ENCODE results near the gene IPO8.
"Not testable (repeated sequence)": the region's sequence is repeated elsewhere in the genome, so short reads cannot be mapped to it uniquely, and the experiment has no call there.

The IPO8 gene

GRCh38 chr12:30687265-30687986 is 8.2 kb downstream of the IPO8 start:
- no peak for DNase-seq

- no peak for DNase-seq
These were observed 16.4 kb downstream of the IPO8 start for GRCh38 chr12:30679241-30679640.

GRCh38 chr12:30678221-30678620 is 17.4 kb downstream of the IPO8 start:
- DNase-seq: no peak

- no peak for DNase-seq
These were observed 34.5 kb downstream of the IPO8 start for GRCh38 chr12:30661210-30661609.

- DNase-seq: no peak
These were observed 43.5 kb downstream of the IPO8 start for GRCh38 chr12:30652034-30652696.

DNA sequence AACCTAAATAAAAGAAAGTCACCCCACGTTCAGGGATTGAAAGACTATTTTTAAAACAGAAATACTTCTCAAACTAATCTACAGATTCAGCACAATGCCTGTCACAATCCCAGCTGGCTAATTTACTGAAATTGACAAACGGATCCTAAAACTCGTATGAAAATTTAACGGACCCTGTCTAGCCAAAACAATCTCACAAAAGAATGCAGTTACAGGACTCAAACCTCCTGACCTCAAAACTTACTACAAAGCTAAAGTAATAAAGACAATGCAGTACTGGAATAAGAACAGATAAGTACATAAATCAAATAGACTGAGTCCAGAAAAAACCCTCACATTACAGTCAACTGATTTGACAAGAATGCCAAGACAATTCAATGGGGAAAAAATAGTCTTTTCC is 48.8 kb downstream of the IPO8 start:
- DNase-seq: no peak

- no peak for DNase-seq
These were observed 52.3 kb downstream of the IPO8 start for GRCh38 chr12:30643366-30643765.

DNA sequence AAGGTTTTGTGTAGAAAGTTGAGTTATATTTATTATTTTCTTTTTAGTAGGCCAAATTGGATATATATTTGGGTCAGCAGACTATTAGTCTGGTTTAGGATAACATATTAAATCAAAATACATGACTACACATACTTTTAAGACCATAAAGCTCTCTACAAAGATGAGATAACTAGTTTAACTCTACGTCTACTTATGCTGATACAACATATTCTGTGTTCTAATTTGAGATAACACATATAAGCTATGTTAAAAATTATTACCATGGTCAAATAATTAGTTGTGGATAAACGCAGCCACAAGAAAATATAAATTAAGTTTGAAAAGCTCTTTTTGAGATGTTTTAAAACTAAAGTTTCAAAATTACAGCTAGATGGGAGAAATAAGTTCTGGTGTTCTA is 55.3 kb downstream of the IPO8 start:
- no peak for DNase-seq

DNA sequence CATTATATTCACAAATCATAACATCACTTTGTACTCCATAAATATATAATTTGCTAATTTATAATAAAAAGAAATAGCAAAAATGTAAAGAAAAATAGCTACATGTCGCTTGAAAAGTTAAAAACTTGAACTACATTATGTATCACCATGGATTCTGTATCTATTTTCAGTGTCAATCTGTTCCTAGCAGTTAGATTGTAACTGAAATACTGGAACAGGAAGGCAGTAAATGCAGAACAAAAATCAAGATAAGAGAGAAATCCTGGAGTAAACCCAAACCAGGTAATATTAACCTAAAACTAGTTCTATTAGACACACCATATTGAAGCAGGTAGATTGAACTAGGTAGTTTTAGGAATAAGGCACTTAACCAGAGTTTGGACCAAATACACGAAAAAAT is 60.3 kb downstream of the IPO8 start:
- DNase-seq: no peak

- no peak for DNase-seq
These were observed 63.9 kb downstream of the IPO8 start for GRCh38 chr12:30631740-30632139.

- DNase-seq: no peak
These were observed 64.7 kb downstream of the IPO8 start for GRCh38 chr12:30630979-30631285.

DNA sequence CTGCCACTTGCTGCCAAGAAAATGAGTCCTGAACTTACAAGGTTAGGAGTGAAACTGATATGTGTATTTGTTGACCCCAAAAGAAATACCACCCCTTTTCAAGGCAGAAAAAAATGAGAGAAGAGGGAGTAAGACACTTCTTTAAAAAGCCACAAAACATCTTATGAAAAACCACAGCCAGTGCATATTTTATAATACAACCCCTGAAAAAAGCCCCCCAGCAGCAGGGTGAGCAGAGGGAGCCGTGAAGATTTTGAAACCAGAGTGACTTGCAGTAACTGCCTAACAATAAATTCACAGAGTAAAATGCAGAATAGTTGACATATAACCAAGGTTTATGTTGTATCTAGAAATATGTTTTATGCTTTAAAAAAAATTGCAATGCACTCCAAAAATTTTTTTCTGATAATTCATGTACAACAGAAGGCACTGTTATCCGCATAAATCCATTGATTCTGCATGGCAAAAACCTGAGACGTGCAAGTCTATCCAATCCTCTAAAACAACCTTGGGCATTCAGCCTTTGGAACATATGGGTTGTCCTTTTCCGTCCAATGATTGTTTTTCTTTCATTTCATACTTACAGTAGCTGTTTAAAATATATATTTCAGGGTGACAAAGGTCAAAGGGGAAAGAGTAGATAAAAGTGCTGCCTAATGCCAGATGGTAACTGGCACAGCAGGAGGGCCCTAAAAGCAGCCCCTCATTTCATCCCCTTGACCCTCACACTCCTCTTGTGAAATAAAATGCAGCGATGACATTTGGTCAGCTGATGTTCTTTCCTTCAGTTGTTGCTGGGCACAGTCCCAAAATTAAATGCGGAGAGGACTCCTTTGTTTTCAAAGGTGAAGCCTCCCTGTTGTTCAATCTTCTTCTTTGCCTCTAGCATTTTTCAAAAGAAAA is 65.3 kb downstream of the IPO8 start:
- no peak for DNase-seq

DNA sequence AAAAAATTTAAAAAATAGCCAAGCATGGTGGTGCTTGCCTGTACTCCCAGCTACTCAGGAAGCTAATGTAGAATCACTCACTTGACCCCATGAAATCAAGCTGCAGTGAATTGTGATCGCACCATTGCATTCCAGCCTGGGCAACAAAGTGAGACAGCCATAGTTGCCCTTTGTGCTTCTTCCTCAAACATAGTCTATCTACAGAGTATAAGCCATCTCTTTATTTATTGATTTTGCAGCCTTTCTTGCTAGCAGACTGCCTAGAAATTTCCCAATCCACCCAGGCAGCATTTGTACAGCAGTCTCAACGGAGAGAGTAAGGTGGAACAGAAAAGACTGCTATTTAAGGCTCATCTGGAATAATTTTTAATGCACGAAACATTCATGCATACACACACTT is 68.8 kb downstream of the IPO8 start:
- DNase-seq: no peak

GRCh38 chr12:30624009-30624408 is 71.7 kb downstream of the IPO8 start:
- DNase-seq: no peak

DNA sequence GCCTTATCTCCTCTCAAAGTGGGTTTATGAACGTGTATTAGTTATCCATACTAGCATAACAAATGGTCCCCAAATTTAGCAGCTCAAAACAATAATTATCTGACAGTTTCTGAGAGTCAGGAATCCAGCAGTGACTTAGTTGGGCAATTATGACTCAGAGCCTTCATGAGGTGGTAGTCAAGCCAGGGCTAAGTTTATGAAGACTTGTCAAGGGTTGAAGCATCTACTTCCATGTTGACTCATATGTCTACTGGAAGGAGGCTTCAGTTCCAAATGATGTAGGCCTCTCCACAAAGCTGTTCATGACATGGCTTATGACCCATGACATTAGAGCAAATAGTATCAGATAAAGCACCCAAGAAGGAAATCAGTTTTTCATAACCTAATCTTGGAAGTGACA is 73.2 kb downstream of the IPO8 start:
- DNase-seq: no peak

DNA sequence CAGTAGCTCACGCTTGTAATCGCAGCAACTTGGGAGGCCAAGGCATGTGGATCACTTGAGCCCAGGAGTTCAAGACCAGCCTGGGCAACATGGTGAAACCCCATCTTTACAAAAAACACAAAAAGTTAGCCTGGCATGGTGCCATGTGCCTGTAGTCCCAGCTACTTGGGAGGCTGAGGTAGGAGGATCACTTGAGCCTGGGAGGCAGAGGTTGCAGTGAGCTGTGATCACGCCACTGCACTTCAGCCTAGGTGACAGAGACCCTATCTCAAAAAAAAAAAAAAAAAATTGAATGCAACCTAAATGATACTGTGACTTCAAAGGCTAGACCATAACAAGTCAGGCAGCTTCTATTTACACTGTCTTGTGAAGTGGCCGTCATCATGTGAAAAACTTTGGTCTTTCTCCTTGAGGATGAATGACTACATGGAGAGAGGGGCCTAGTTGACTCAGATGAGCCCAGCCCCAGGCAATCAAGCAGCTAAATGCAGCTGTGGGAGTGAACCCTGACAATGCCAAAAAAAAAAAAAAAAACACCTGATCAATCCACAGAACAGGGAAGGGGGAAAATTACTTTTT is 73.9 kb downstream of the IPO8 start:
- DNase-seq: not testable (repeated sequence)

DNA sequence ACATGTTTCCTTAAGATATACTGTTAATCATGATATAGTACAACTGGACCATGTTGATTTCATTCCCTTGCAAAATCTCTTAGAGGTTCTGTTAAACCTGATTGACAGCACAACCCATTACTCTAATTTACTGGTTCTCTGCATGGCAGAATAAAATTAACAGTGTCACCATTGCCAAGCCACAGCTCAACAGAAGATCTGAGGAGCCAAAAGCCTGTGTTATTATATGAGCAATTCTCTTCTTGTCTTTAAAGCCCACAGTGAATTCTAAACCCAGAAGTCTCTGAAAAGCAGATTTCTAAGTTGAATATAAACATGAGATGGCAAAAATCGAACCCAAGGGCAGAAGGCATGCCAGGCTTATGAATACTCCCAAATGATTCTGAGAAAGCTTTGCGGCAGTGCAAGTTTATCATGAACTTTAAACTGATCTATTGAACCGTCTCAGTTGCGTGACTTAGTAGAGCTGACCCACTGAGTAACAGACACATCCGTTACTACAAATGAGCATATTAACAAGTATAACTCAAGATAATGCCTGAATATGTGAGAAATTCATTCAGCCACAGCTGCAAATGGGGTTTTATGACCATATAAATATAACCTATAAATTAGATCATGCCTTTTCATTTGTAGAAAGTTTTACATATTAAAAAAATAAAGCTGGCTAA is 78.2 kb downstream of the IPO8 start:
- no peak for DNase-seq

DNA sequence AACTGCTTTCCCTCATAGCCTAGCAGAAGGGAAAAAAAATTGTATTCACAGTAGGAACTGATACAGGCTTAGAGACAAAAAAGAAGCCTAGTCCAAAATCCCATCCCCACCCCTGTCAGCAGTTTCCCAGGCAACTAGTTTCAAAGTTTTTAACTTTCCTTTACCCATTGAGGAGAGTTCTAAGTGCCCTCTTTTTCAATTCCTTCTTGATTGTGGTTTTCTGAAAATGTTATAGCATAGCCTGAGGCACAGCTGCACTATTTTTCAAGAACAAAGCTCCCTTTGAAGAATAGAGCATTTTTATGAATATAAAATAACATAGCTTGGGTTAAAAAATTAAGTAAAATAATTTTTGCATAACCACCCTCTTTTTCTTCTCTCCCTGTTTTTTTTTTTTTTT is 81.6 kb downstream of the IPO8 start:
- DNase-seq: no peak

DNA sequence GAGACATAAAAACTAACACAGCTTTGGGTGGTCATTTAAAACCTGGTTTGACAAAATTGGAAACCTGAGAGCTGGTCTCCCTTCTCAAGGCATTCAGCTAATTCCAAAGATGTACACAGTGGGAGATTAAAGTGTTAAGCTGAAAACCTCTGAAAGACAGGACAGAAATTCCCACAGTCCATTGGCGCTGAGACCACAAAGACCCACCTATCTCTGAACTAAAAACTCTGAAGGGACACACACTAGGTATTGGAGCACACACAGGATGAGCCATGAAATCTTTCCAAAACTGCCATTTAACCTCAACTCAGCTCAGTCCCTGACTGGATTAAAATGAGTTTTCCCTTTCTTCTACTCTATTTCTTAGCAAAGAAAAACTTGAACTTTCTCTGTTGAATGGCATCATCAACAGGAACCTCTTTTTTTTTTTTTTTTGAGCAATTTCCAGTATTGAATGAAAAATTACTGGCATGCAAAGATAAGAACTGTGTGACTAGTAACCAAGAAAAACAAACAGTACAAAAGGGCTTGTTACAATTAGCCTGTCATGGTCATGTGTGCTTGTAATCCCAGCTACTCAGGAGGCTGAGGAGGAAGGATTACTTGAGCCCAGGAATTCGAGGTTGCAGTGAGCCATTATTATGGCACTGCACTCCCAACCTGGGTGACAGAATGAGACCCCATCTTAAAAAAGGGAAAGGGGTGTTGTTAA is 82.4 kb downstream of the IPO8 start:
- peak in 1 of 2 experiments; percentile 15 for DNase-seq

DNA sequence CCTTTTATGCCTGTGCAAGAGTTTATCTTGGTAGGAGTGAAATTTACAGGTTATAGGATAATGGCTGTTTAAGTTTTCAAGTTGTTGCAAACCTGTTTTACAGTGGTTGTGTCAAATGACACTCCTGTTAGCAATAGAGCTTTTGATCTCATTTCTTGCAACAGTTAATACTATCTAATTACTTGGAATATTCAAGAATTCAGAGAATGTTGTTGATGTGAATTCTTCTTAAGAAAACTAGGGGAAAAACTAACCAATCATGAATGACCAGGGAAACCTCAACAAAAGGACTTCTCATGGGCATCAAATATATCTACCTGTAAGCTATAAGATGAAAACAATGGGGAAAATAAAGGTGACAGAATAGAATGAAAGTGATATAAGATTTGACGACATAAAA is 85.0 kb downstream of the IPO8 start:
- no peak for DNase-seq

GRCh38 chr12:30609819-30610218 is 85.8 kb downstream of the IPO8 start:
- DNase-seq: not testable (repeated sequence)

- DNase-seq: not testable (repeated sequence)
These were observed 91.4 kb downstream of the IPO8 start for GRCh38 chr12:30604302-30604701.

Data from SW 1271 (cell line).